Endothelial cell of umbilical vein (primary cell): Measurements from ENCODE around the gene HOPX. TPM values are rescaled to one million over a fixed set of nuclear protein-coding genes. Genes with fewer than 3 reads are reported as not detected.

Source experiments
- BruUV-seq: library from RNA; stranded (reverse); fragments of 400-500 nt; replicated peaks from 2 replicates; lab custom pipeline; 2021; lab: Mats Ljungman, UMichigan
- CTCF ChIA-PET: fragments of 300-600, 350-600 bp; sonication (Branson Sonifier 250); formaldehyde crosslinking; loops from one replicate; lab custom pipeline; 2021; ENCODE audit warnings: antibody characterized with exemption, inconsistent platforms; lab: Charles Lee
- POLR2A ChIA-PET: fragments of 300-600, 350-600 bp; sonication (Branson Sonifier 250); formaldehyde crosslinking; loops from one replicate; lab custom pipeline; 2021; ENCODE audit warnings: antibody characterized with exemption, inconsistent platforms; lab: Charles Lee
- DNase-seq: peaks from one replicate; pipeline ENCODE4 v3.0.0-alpha.2; 2011; ENCODE audit warnings: low read depth, low spot score
- FAIRE-seq: peaks from 2 replicates; lab custom pipeline; 2011; peaks lifted over from hg19 to GRCh38; lab: Jason Lieb, UNC
- H2AFZ ChIP-seq: 2 replicates; pipeline ENCODE4 v1.6.0; 2012; ENCODE audit warnings: low read depth, low read length, control low read depth, inconsistent platforms
- H3K27ac ChIP-seq: 2 replicates; pipeline ENCODE4 v1.5.1; 2011; ENCODE audit warnings: low read depth, mild to moderate bottlenecking, control low read depth, low read length, moderate library complexity; ENCODE audit not compliant: insufficient read depth
- H3K27me3 ChIP-seq, 2 experiments: 2 replicates each; pipeline versions ENCODE4 v1.6.0 to v1.6.1; 2011; ENCODE audit warnings: low read length in 2 of 2, mixed read lengths in 1 of 2; ENCODE audit not compliant: control insufficient read depth in 2 of 2, insufficient read depth in 2 of 2
- H3K36me3 ChIP-seq, 2 experiments: 2 replicates in 1 of 2; 3 replicates in 1 of 2; pipeline ENCODE4 v1.5.1; 2011; ENCODE audit warnings: low read length in 2 of 2, mild to moderate bottlenecking in 1 of 2, moderate library complexity in 1 of 2; ENCODE audit not compliant: control insufficient read depth in 2 of 2, insufficient read depth in 2 of 2; ENCODE audit errors: extremely low read depth in 1 of 2
- H3K4me1 ChIP-seq: 3 replicates; pipeline ENCODE4 v1.5.1; 2011; ENCODE audit warnings: mild to moderate bottlenecking, low read length; ENCODE audit not compliant: control insufficient read depth, insufficient read depth; ENCODE audit errors: extremely low read depth
- H3K4me2 ChIP-seq: 2 replicates; pipeline ENCODE4 v1.6.1; 2011; ENCODE audit warnings: low read length, control low read depth, mixed read lengths; ENCODE audit not compliant: insufficient read depth
- H3K4me3 ChIP-seq, 3 experiments: fragments of 200-600 bp in 1 of 3; sonication (generic), shearing (Covaris generic) in 1 of 3; replicated peaks in 1 of 3; 2 replicates each; pipeline ENCODE4 v1.5.1; 2011 to 2016; ENCODE audit warnings: control low read depth in 3 of 3, low read length in 3 of 3, mild to moderate bottlenecking in 2 of 3, inconsistent platforms in 1 of 3, low read depth in 1 of 3, moderate library complexity in 1 of 3; ENCODE audit not compliant: insufficient read depth in 1 of 3
- H3K79me2 ChIP-seq: 2 replicates; pipeline ENCODE4 v1.6.0; 2012; ENCODE audit warnings: low read length, inconsistent platforms; ENCODE audit not compliant: control insufficient read depth, insufficient read depth
- H3K9ac ChIP-seq: replicated peaks from 2 replicates; pipeline ENCODE3; 2011; ENCODE audit warnings: low read length, control low read depth; ENCODE audit not compliant: insufficient read depth; ENCODE audit errors: extremely low read depth
- H3K9me1 ChIP-seq: replicated peaks from 3 replicates; pipeline ENCODE4 v1.6.0; 2011; ENCODE audit warnings: mild to moderate bottlenecking, low read length; ENCODE audit not compliant: control insufficient read depth, insufficient read depth; ENCODE audit errors: extremely low read depth
- H3K9me3 ChIP-seq: replicated peaks from 2 replicates; pipeline ENCODE4 v1.5.1; 2012; ENCODE audit warnings: low read length, inconsistent platforms; ENCODE audit not compliant: control insufficient read depth, insufficient read depth
- H4K20me1 ChIP-seq: replicated peaks from 2 replicates; pipeline ENCODE3; 2011; ENCODE audit warnings: mild to moderate bottlenecking, low read length; ENCODE audit not compliant: control insufficient read depth, insufficient read depth; ENCODE audit errors: extremely low read depth
- CTCF ChIP-seq, 2 donors: IDR thresholded peaks; 1 replicate in 1 of 2; 2 replicates in 1 of 2; pipeline ENCODE4 v1.5.1; 2011; ENCODE audit warnings: low read length in 2 of 2, mild to moderate bottlenecking in 2 of 2, moderate library complexity in 2 of 2, control low read depth in 1 of 2, inconsistent platforms in 1 of 2, low read depth in 1 of 2; ENCODE audit not compliant: insufficient read depth in 1 of 2; ENCODE audit errors: extremely low read depth in 1 of 2
- EZH2 ChIP-seq: IDR thresholded peaks from 2 replicates; pipeline ENCODE4 v1.6.1; 2012; ENCODE audit warnings: borderline replicate concordance, low read depth, mild to moderate bottlenecking, moderate library complexity, low read length, inconsistent platforms; ENCODE audit not compliant: severe bottlenecking
- GATA2 ChIP-seq: IDR thresholded peaks from 2 replicates; pipeline ENCODE4 v1.7.0; 2011; ENCODE audit warnings: low read depth, mild to moderate bottlenecking, moderate library complexity, mixed read lengths, low read length; ENCODE audit not compliant: insufficient read length, insufficient read depth
- MYC ChIP-seq: IDR thresholded peaks from one replicate; pipeline ENCODE4 v1.6.1; 2011; ENCODE audit warnings: mild to moderate bottlenecking, low read depth, low read length
- POLR2A ChIP-seq: IDR thresholded peaks from 2 replicates; pipeline ENCODE4 v1.6.1; 2012; ENCODE audit warnings: low read depth, mild to moderate bottlenecking, control low read depth, low read length
- POLR2AphosphoS5 ChIP-seq: IDR thresholded peaks from 2 replicates; pipeline ENCODE4 v1.6.1; 2012; ENCODE audit warnings: low read depth, mild to moderate bottlenecking, control low read depth, low read length, moderate library complexity; ENCODE audit not compliant: insufficient read depth
- dilution Hi-C: fragments of 300-500 bp; cut with MboI; formaldehyde crosslinking; loops from one replicate; pipeline ENCODE4 v1.15.0; 2019; ENCODE audit warnings: low sequenced_read_pairs; ENCODE audit not compliant: extremely low pct_ligation_motif_present
- intact Hi-C: fragments of 100-400 bp; cut with micrococcal nuclease; formaldehyde crosslinking; loops from one replicate; pipeline ENCODE4 v1.10.0; 2022
- polyA plus RNA-seq, 4 experiments: library from polyadenylated mRNA; depleted of rRNA in 3 of 4; stranded (reverse) in 3 of 4; unstranded in 1 of 4; fragments of >200 nt; gene quantifications; 2 replicates each; pipeline versions ENCODE4 v1.2.1 to v1.2.3, GENCODE V29; 2011 to 2012; ENCODE audit warnings: missing spikeins in 1 of 4
- total RNA-seq: library from RNA; stranded (reverse); gene quantifications from 2 replicates; pipeline ENCODE4 v1.2.3, GENCODE V29; 2021

Gene HOPX
- total and polyA plus RNA-seq, 2 donors (not counting 3 experiments of a cell fraction or from before 2014, with no cell fraction given): 3.8 to 5.8 TPM

- Histone ChIP-seq H3K4me2 (no peak overlapping the region), H3K4me1 (peaks cover 16% of the 10 kb centered on the region), H3K27me3 (peaks cover 0 to 2% of the 10 kb centered on the region in 2 experiments), H3K9ac (no peak overlapping the region), H3K9me1 (no peaks in the 10 kb centered on the region), H3K79me2 (no peaks in the 10 kb centered on the region), H3K36me3 (no peaks in the 10 kb centered on the region), H3K4me3 (no peak overlapping the region), H3K9me3 (no peaks in the 10 kb centered on the region), H4K20me1 (no peaks in the 10 kb centered on the region), H3K27ac (no peak overlapping the region), H2AFZ (no peak overlapping the region)
- dilution Hi-C loops: no loop called here
- FAIRE-seq (no peak), DNase-seq (no peak)
- CTCF ChIA-PET: no interaction called here
- no peak for TF ChIP-seq EZH2
- TF ChIP-seq POLR2AphosphoS5: no peak
- no peak for TF ChIP-seq POLR2A
- TF ChIP-seq CTCF (IDR thresholded peaks at IDR 0.05; ENCODE audit: extremely low read depth in 1 of 2, insufficient read depth in 1 of 2, low read depth in 1 of 2, low read length in 2 of 2): no peak
- TF ChIP-seq MYC: no peak
- TF ChIP-seq GATA2: no peak
- no TSS peak for BruUV-seq
- intact Hi-C loops: no loop called here
- POLR2A ChIA-PET: interaction anchor here (0.6 kb wide), 1 partner anchor 45 kb away, joined by 3 read pairs; no protein-coding TSS in a partner anchor
Observed at GRCh38 chr4:56686537-56687231, 5.6 kb upstream of the HOPX start.
